Measurements from ENCODE around the gene APLN. TPM values are rescaled to one million over a fixed set of nuclear protein-coding genes. Genes with fewer than 3 reads are reported as not detected.

APLN gene
- total and polyA plus RNA-seq, 2 of the 13 experiments (the other 11 are each of a cell fraction or from before 2014, with no cell fraction given): 0.02 to 0.17 TPM

DNA sequence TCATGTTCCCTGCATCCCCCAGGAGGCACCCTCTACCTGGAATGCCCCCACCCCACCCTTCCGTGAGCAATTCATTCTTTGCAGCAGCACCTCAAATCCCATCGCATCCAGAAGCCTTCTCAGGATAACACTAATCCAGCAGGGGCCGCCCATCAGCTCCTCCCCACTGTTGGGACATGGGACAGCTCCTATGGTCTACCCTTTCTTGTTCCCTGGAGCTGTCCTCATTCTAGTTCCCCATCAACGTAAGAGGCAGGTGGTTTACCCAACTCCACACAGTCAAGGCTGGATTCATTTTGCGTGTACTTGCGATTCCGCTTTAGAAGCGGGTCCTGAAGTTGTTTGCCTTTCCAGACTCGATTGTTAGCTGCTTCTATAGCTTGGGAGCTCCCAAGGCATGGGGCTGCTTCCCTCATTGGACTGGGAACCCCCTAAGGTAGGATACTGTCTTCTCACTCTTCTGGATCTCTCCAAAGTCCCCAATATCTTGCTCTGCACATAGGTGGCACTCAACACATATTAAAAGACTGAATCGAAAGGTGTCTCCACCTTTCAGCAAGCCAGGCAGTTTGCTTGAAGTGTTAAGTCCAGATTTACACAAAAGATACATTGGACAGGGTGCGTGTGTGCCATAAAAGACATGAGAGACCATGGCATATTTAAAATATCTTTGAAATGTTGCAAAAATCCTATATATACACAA, 942 bp upstream of the APLN start:
- Histone ChIP-seq H3K9ac (ENCODE audit: insufficient read depth, low read depth, low read length) (no peak overlapping the region), H3K9me3 (ENCODE audit: low read length) (no peaks in the 10 kb centered on the region), H3K36me3 (replicated peaks in 1 of 2; ENCODE audit: control insufficient read depth in 1 of 2, insufficient read depth in 2 of 2, low read length in 2 of 2) (no peaks in the 10 kb centered on the region), H3K27ac (ENCODE audit: extremely low read length, insufficient read depth, low read length) (no peak overlapping the region), H4K20me1 (ENCODE audit: insufficient read depth, low read length) (no peaks in the 10 kb centered on the region), H3K4me1 (ENCODE audit: insufficient read depth, low read length) (peaks cover 7% of the 10 kb centered on the region; the same call in 1 of the 2 replicates), H2AFZ (ENCODE audit: low read length) (no peak overlapping the region), H3K4me2 (ENCODE audit: low read depth, low read length) (peak overlapping the region; percentile 74; the same call in 1 of the 2 replicates), H3K27me3 (ENCODE audit: control insufficient read depth in 1 of 2, insufficient read depth in 2 of 2, low read length in 2 of 2) (peaks cover 3 to 29% of the 10 kb centered on the region in 2 experiments; a peak in 4 of 5 replicates), H3K79me2 (ENCODE audit: insufficient read depth, low read length) (no peaks in the 10 kb centered on the region), H3K4me3 (replicated peaks in 1 of 3; ENCODE audit: insufficient read depth in 1 of 3, low read depth in 2 of 3, low read length in 3 of 3) (no peak overlapping the region)
- FAIRE-seq (peak; percentile 46), ATAC-seq (peak; percentile 47), DNase-seq (ENCODE audit: low spot score) (no peak)
- in situ Hi-C loops (cut with HindIII; ENCODE audit: extremely low pct_ligation_motif_present, low pct_unique_long_range_greater_than_20kb) (no loop called here), intact Hi-C loops (cut with micrococcal nuclease; ENCODE audit: unreplicated experiment) (no loop called here)
- BruUV-seq (replicated peaks): no TSS peak
- CTCF ChIA-PET (ENCODE audit: low intra/inter-chr PET ratio, low total read pairs): interaction anchor here (1.7 kb wide), 1 partner anchor 71 kb away, joined by 5 read pairs; no protein-coding TSS in a partner anchor
- TF ChIP-seq KLF9 (CRISPR knock-in tag; IDR thresholded peaks at IDR 0.05; ENCODE audit: low read depth): no peak
- TF ChIP-seq ZNF20 (CRISPR knock-in tag; IDR thresholded peaks at IDR 0.05): no peak
- no peak for TF ChIP-seq ZNF44 (CRISPR knock-in tag; IDR thresholded peaks at IDR 0.05)
- no peak for TF ChIP-seq RNF2 (conservative IDR thresholded peaks at IDR 0.05; ENCODE audit: low read depth)
- peak; percentile 37; the same call in 1 of the 2 replicates for TF ChIP-seq STAG1 (CRISPR knock-in tag; IDR thresholded peaks at IDR 0.05)
- no peak for TF ChIP-seq SMARCC2 (IDR thresholded peaks at IDR 0.05)
- no peak for TF ChIP-seq CBFB (CRISPR knock-in tag; IDR thresholded peaks at IDR 0.05)
- TF ChIP-seq ZNF33B (CRISPR knock-in tag; IDR thresholded peaks at IDR 0.05): no peak
- no peak for TF ChIP-seq ZNF576 (CRISPR knock-in tag; IDR thresholded peaks at IDR 0.05)
- TF ChIP-seq JUND (CRISPR knock-in tag; IDR thresholded peaks at IDR 0.05): no peak
- TF ChIP-seq IRF2 (CRISPR knock-in tag; IDR thresholded peaks at IDR 0.05): no peak
- no peak for TF ChIP-seq RARG (CRISPR knock-in tag; IDR thresholded peaks at IDR 0.05; ENCODE audit: low read depth)
- TF ChIP-seq SOX5 (CRISPR knock-in tag; IDR thresholded peaks at IDR 0.05; ENCODE audit: borderline replicate concordance): no peak
- no peak for TF ChIP-seq ZNF564 (CRISPR knock-in tag; IDR thresholded peaks at IDR 0.05)
- TF ChIP-seq, protein P1, sequence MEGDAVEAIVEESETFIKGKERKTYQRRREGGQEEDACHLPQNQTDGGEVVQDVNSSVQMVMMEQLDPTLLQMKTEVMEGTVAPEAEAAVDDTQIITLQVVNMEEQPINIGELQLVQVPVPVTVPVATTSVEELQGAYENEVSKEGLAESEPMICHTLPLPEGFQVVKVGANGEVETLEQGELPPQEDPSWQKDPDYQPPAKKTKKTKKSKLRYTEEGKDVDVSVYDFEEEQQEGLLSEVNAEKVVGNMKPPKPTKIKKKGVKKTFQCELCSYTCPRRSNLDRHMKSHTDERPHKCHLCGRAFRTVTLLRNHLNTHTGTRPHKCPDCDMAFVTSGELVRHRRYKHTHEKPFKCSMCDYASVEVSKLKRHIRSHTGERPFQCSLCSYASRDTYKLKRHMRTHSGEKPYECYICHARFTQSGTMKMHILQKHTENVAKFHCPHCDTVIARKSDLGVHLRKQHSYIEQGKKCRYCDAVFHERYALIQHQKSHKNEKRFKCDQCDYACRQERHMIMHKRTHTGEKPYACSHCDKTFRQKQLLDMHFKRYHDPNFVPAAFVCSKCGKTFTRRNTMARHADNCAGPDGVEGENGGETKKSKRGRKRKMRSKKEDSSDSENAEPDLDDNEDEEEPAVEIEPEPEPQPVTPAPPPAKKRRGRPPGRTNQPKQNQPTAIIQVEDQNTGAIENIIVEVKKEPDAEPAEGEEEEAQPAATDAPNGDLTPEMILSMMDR (CRISPR knock-in tag; IDR thresholded peaks at IDR 0.05): peak; percentile 22; the same call in 1 of the 2 replicates
- TF ChIP-seq SP140L (CRISPR knock-in tag; IDR thresholded peaks at IDR 0.05; ENCODE audit: borderline replicate concordance): no peak
- WGBS (ENCODE audit: low lambda C conversion rate): 14% methylated on average over 10 of the region's 11 CpGs
- POLR2A ChIA-PET: no interaction called here
